ENCODE results near the gene ZNF500.

- TF ChIP-seq CTCF (IDR thresholded peaks at IDR 0.05): no peak
- no peak for TF ChIP-seq POLR2A (IDR thresholded peaks at IDR 0.05)
Observed at GRCh38 chr16:4700997-4701743, 65.8 kb downstream of the ZNF500 start.

All from uterus (tissue), 2 donors.